Measurements from ENCODE around the gene PLB1. TPM values are rescaled to one million over a fixed set of nuclear protein-coding genes. Genes with fewer than 3 reads are reported as not detected.

PLB1 gene
- total RNA-seq, 1 donor from 2014 or later: 1.0 TPM

GRCh38 chr2:28687171-28687570, 191.3 kb downstream of the PLB1 start:
- Histone ChIP-seq H3K4me3 (ENCODE audit: low read length in 3 of 3) (no peak overlapping the region), H3K27ac (ENCODE audit: low read depth, low read length) (no peak overlapping the region), H3K27me3 (ENCODE audit: control insufficient read depth in 3 of 3, insufficient read depth in 3 of 3, low read length in 3 of 3) (no peaks in the 10 kb centered on the region), H3K9ac (ENCODE audit: low read depth in 1 of 3, low read length in 3 of 3) (no peak overlapping the region), H3K9me3 (ENCODE audit: control insufficient read depth in 3 of 3, low read length in 3 of 3) (no peaks in the 10 kb centered on the region), H3K36me3 (ENCODE audit: control insufficient read depth in 3 of 3, insufficient read depth in 3 of 3, low read length in 3 of 3) (no peaks in the 10 kb centered on the region), H3K4me1 (ENCODE audit: control insufficient read depth in 3 of 3, insufficient read depth in 3 of 3, low read length in 3 of 3) (peaks cover 26 to 44% (median 31%) of the 10 kb centered on the region in 3 donors)

DNA sequence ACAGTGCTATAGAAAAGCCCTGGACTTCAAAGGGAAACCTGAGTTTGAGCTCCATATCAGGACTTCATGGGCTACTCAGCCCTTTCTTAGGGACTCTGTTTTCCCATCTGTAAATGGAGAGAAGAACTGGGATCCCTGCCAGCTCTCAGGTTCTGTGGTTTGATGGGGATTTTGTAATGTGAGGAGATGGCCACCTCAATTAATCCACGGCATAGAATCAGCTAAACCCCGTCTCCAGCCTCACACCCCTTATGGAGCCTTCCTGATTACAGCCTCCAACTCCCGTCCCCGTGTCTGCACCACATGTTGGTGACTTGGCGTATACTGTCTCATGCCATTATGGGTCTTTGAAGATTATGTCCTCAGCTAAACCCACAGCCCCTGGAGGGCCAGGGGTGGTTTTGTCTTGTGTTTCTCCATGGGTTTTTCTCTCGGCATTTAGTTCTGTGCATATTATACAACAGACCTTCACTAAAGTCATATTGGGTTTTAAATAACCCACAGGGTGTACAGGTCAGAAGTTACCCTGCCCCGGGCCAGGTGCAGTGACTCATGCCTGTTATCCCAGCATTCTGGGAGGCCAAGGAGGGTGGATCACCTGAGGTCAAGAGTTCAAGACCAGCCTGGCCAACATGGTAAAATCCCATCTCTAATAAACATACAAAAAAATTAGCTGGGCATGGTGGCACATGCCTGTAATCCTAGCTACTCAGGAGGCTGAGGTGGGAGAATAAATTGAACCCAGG, 192.0 kb downstream of the PLB1 start:
- Histone ChIP-seq H3K9ac (ENCODE audit: low read depth in 1 of 3, low read length in 3 of 3) (no peak overlapping the region), H3K9me3 (ENCODE audit: control insufficient read depth in 3 of 3, low read length in 3 of 3) (no peaks in the 10 kb centered on the region), H3K4me3 (ENCODE audit: low read length in 3 of 3) (no peak overlapping the region), H3K36me3 (ENCODE audit: control insufficient read depth in 3 of 3, insufficient read depth in 3 of 3, low read length in 3 of 3) (no peaks in the 10 kb centered on the region), H3K27ac (ENCODE audit: low read depth, low read length) (no peak overlapping the region), H3K27me3 (ENCODE audit: control insufficient read depth in 3 of 3, insufficient read depth in 3 of 3, low read length in 3 of 3) (no peaks in the 10 kb centered on the region), H3K4me1 (ENCODE audit: control insufficient read depth in 3 of 3, insufficient read depth in 3 of 3, low read length in 3 of 3) (peaks cover 28 to 39% (median 33%) of the 10 kb centered on the region in 3 donors)

DNA sequence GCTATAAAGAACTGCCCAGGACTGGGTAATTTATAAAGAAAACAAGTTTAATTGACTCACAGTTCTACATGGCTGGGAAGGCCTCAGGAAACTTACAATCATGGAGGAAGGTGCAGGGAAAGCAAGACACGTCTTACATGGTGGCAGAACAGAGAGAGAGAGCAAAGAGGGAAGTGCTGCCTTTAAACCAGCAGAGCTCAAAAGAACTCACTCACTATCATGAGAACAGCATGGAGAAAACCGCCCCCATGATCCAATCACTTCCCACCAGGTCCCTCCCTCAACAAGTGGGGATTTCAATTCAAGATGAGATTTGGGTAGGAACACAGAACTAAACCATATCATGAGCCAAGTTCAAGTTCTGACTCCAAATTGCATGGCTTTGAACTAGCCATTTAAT, 193.0 kb downstream of the PLB1 start:
- H3K9me3 ChIP-seq (ENCODE audit: control insufficient read depth in 3 of 3, low read length in 3 of 3): no peaks in the 10 kb centered on the region
- H3K27me3 ChIP-seq (ENCODE audit: control insufficient read depth in 3 of 3, insufficient read depth in 3 of 3, low read length in 3 of 3): no peaks in the 10 kb centered on the region
- H3K36me3 ChIP-seq (ENCODE audit: control insufficient read depth in 3 of 3, insufficient read depth in 3 of 3, low read length in 3 of 3): no peaks in the 10 kb centered on the region
- H3K4me1 ChIP-seq (ENCODE audit: control insufficient read depth in 3 of 3, insufficient read depth in 3 of 3, low read length in 3 of 3): peaks cover 19 to 29% (median 23%) of the 10 kb centered on the region in 3 donors
- H3K9ac ChIP-seq (ENCODE audit: low read depth in 1 of 3, low read length in 3 of 3): no peak overlapping the region
- H3K4me3 ChIP-seq (ENCODE audit: low read length in 3 of 3): no peak overlapping the region
- H3K27ac ChIP-seq (ENCODE audit: low read depth, low read length): no peak overlapping the region

DNA sequence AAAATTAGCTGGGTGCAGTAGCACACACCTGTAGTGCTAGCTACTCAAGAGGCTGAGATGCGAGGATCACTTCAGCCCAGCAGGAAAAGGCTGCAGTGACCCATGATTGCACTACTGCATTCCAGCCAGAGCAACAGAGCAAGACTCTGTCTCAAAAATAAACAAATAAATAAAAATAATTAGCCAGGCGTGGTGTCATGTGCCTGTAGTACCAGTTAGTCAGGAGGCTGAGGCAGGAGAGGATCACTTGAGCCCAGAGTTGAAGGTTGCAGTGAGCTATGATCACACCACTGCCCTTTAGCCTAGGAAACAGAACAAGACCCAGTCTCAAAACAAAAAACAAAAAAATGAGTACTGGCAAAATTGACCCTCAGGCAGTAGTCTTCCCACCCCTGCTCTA, 193.9 kb downstream of the PLB1 start:
- Histone ChIP-seq H3K4me3 (ENCODE audit: low read length in 3 of 3) (no peak overlapping the region), H3K36me3 (ENCODE audit: control insufficient read depth in 3 of 3, insufficient read depth in 3 of 3, low read length in 3 of 3) (no peaks in the 10 kb centered on the region), H3K27me3 (ENCODE audit: control insufficient read depth in 3 of 3, insufficient read depth in 3 of 3, low read length in 3 of 3) (no peaks in the 10 kb centered on the region), H3K9ac (ENCODE audit: low read depth in 1 of 3, low read length in 3 of 3) (no peak overlapping the region), H3K9me3 (ENCODE audit: control insufficient read depth in 3 of 3, low read length in 3 of 3) (no peaks in the 10 kb centered on the region), H3K4me1 (ENCODE audit: control insufficient read depth in 3 of 3, insufficient read depth in 3 of 3, low read length in 3 of 3) (peaks cover 9 to 20% (median 15%) of the 10 kb centered on the region in 3 donors), H3K27ac (ENCODE audit: low read depth, low read length) (no peak overlapping the region)

DNA sequence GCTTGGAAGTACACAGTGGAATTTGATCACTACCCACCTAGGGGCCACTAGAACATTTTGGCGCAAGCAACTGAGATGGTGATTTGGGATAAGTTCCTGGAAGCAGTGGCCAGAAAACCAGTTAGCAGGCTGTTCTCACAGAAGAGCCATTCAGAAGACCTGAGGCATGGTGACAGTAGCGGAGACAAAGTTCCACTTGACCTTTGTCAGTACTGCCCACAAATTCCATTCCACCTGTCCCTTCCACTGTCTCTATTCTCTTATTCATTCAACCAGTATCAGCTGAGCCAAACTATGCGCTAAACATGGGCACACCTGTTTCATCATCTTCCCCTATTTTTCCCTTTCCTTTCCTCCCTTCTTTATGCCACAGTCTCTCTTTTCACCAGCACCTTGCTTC, 196.6 kb downstream of the PLB1 start:
- Histone ChIP-seq H3K4me1 (ENCODE audit: control insufficient read depth in 3 of 3, insufficient read depth in 3 of 3, low read length in 3 of 3) (peaks cover 8 to 18% (median 15%) of the 10 kb centered on the region in 3 donors), H3K9ac (ENCODE audit: low read depth in 1 of 3, low read length in 3 of 3) (no peak overlapping the region), H3K27ac (ENCODE audit: low read depth, low read length) (no peak overlapping the region), H3K4me3 (ENCODE audit: low read length in 3 of 3) (no peak overlapping the region), H3K27me3 (ENCODE audit: control insufficient read depth in 3 of 3, insufficient read depth in 3 of 3, low read length in 3 of 3) (no peaks in the 10 kb centered on the region), H3K36me3 (ENCODE audit: control insufficient read depth in 3 of 3, insufficient read depth in 3 of 3, low read length in 3 of 3) (no peaks in the 10 kb centered on the region), H3K9me3 (ENCODE audit: control insufficient read depth in 3 of 3, low read length in 3 of 3) (no peaks in the 10 kb centered on the region)

GRCh38 chr2:28693223-28693622, 197.4 kb downstream of the PLB1 start:
- Histone ChIP-seq H3K4me3 (ENCODE audit: low read length in 3 of 3) (no peak overlapping the region), H3K27ac (ENCODE audit: low read depth, low read length) (no peak overlapping the region), H3K9ac (ENCODE audit: low read depth in 1 of 3, low read length in 3 of 3) (no peak overlapping the region), H3K27me3 (ENCODE audit: control insufficient read depth in 3 of 3, insufficient read depth in 3 of 3, low read length in 3 of 3) (no peaks in the 10 kb centered on the region), H3K9me3 (ENCODE audit: control insufficient read depth in 3 of 3, low read length in 3 of 3) (no peaks in the 10 kb centered on the region), H3K36me3 (ENCODE audit: control insufficient read depth in 3 of 3, insufficient read depth in 3 of 3, low read length in 3 of 3) (no peaks in the 10 kb centered on the region), H3K4me1 (ENCODE audit: control insufficient read depth in 3 of 3, insufficient read depth in 3 of 3, low read length in 3 of 3) (peaks cover 8 to 15% (median 15%) of the 10 kb centered on the region in 3 donors)

Small RNA genes lying within 50 kb of the gene (small RNA-seq; reads per million reads assigned to genes)
- gene RNA5SP89 (not detected), gene SNRPGP7 (not detected)

Other genes with a start within 250 kb of the PLB1 start
- 10.4 TPM for gene FOSL2, start 103.2 kb upstream of the PLB1 start, total RNA-seq